ENCODE results near the gene TNRC6C.
A peak's percentile ranks its signal among the peaks of the same experiment; 100 is the strongest.

Gene TNRC6C

GRCh38 chr17:78154903-78155811 is 196.7 kb downstream of the TNRC6C start:
- H3K4me2 ChIP-seq: peak overlapping the region; percentile 92

More at GRCh38 chr17:78154903-78155811, 196.7 kb downstream of the TNRC6C start:
- peaks cover 71% of the 10 kb centered on the region for H3K4me1 ChIP-seq (ENCODE audit: low read depth, poor library complexity, severe bottlenecking)
- H3K4me3 ChIP-seq (IDR thresholded peaks at IDR 0.05; ENCODE audit: insufficient read depth, low read depth, low read length): no peak overlapping the region
- no peak for TF ChIP-seq CTCF (conservative IDR thresholded peaks at IDR 0.05; ENCODE audit: low read depth, low read length)
- peak overlapping the region; percentile 98 for H3K27ac ChIP-seq
- peak overlapping the region; percentile 38; the same call in 1 of the 2 replicates for H2AFZ ChIP-seq (ENCODE audit: low read depth)
- no peaks in the 10 kb centered on the region for H3K36me3 ChIP-seq (ENCODE audit: insufficient read depth)
- H3K79me2 ChIP-seq (ENCODE audit: insufficient read depth, low read depth): no peaks in the 10 kb centered on the region
- no peaks in the 10 kb centered on the region for H4K20me1 ChIP-seq (ENCODE audit: insufficient read depth)
- peak overlapping the region; percentile 85 for H3K9ac ChIP-seq
- H3K27me3 ChIP-seq (ENCODE audit: insufficient read depth, low read depth): no peaks in the 10 kb centered on the region

Data from KMS-11 (cell line).